Tibial nerve (tissue), 4 donors: Measurements from ENCODE around the gene CALM3.

Experiments
- EP300 ChIP-seq, 2 donors: sonication (generic); formaldehyde crosslinking; IDR thresholded peaks; one replicate each; pipeline ENCODE4 v1.6.1; 2017; ENCODE audit warnings: antibody characterized with exemption in 2 of 2, mild to moderate bottlenecking in 1 of 2
- POLR2A ChIP-seq, 2 donors: fragments of 450-650 bp; IDR thresholded peaks; one replicate each; pipeline ENCODE4 v1.6.1; 2017; ENCODE audit warnings: antibody characterized with exemption in 2 of 2, mild to moderate bottlenecking in 2 of 2, moderate library complexity in 2 of 2
- TF ChIP-seq, protein P1 (sequence below), 5 experiments: fragments of 200-600 bp in 3 of 5; fragments of 450-650 bp in 2 of 5; sonication (generic) in 3 of 5; IDR thresholded peaks; one replicate each; pipeline ENCODE4 v1.5.1; 2016 to 2019; ENCODE audit warnings: antibody characterized with exemption in 5 of 5, mild to moderate bottlenecking in 3 of 5, moderate library complexity in 2 of 5

DNA sequence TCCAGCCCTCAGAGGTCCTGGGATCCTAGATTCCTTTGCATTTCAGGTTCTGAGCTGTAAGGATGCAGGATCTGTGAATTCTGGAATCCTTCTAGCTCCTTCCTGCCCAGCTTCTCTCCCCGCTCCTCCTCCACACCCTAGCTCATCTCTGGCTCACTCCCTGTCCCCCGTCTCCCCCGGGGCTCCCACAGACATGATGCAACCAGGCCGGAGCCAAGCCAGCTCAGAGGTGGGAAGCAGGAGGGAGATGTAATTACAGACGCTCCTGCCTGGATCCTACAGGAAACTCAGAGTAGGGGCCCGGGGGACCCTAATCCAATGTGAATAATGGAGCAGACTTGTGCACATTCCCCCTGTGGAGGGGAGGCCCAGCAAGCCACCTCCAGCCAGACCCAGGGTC lies 30.4 kb downstream of the CALM3 start:
- TF ChIP-seq, protein P1, sequence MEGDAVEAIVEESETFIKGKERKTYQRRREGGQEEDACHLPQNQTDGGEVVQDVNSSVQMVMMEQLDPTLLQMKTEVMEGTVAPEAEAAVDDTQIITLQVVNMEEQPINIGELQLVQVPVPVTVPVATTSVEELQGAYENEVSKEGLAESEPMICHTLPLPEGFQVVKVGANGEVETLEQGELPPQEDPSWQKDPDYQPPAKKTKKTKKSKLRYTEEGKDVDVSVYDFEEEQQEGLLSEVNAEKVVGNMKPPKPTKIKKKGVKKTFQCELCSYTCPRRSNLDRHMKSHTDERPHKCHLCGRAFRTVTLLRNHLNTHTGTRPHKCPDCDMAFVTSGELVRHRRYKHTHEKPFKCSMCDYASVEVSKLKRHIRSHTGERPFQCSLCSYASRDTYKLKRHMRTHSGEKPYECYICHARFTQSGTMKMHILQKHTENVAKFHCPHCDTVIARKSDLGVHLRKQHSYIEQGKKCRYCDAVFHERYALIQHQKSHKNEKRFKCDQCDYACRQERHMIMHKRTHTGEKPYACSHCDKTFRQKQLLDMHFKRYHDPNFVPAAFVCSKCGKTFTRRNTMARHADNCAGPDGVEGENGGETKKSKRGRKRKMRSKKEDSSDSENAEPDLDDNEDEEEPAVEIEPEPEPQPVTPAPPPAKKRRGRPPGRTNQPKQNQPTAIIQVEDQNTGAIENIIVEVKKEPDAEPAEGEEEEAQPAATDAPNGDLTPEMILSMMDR (IDR thresholded peaks at IDR 0.05) = no peak
- no peak for TF ChIP-seq POLR2A (IDR thresholded peaks at IDR 0.05)
- TF ChIP-seq EP300 (IDR thresholded peaks at IDR 0.05) = no peak
